Kidney (tissue), 14 donors: ENCODE results near the gene TBX22. TPM values are rescaled to one million over a fixed set of nuclear protein-coding genes. Genes with fewer than 3 reads are reported as not detected.

Experiments used
- DNase-seq, 5 donors: peaks; one replicate each; pipeline ENCODE4 v3.0.0-alpha.2; 2013 to 2020
- FAIRE-seq: peaks from 2 replicates; lab custom pipeline; 2012; peaks lifted over from hg19 to GRCh38; lab: Jason Lieb, UNC
- H3K27ac ChIP-seq, 2 donors: one replicate each; pipeline ENCODE4 v1.7.0; 2013; ENCODE audit warnings: low read depth in 2 of 2, low read length in 2 of 2, inconsistent platforms in 1 of 2
- H3K27me3 ChIP-seq: one replicate; pipeline ENCODE4 v1.7.1; 2013; ENCODE audit warnings: low read length, inconsistent platforms; ENCODE audit not compliant: control insufficient read depth, insufficient read depth
- H3K36me3 ChIP-seq, 3 donors: one replicate each; pipeline versions ENCODE4 v1.7.0 to v1.7.1; 2013; ENCODE audit warnings: low read length in 3 of 3, control low read depth in 1 of 3, inconsistent platforms in 1 of 3; ENCODE audit not compliant: insufficient read depth in 3 of 3, control insufficient read depth in 2 of 3
- H3K4me1 ChIP-seq, 3 donors: one replicate each; pipeline versions ENCODE4 v1.7.0 to v1.7.1; 2013; ENCODE audit warnings: low read length in 3 of 3, inconsistent platforms in 1 of 3, low read depth in 1 of 3; ENCODE audit not compliant: control insufficient read depth in 2 of 3, insufficient read depth in 2 of 3
- H3K4me3 ChIP-seq, 3 donors: one replicate each; pipeline versions ENCODE4 v1.7.0 to v1.8.1; 2013; ENCODE audit warnings: low read length in 3 of 3, control low read depth in 1 of 3, inconsistent platforms in 1 of 3
- H3K9ac ChIP-seq, 3 donors: one replicate each; pipeline versions ENCODE4 v1.7.0 to v1.7.1; 2013; ENCODE audit warnings: low read length in 3 of 3, control low read depth in 1 of 3, inconsistent platforms in 1 of 3
- H3K9me3 ChIP-seq, 3 donors: one replicate each; pipeline versions ENCODE4 v1.7.0 to v1.7.1; 2013; ENCODE audit warnings: low read length in 3 of 3, control low read depth in 1 of 3, inconsistent platforms in 1 of 3; ENCODE audit not compliant: control insufficient read depth in 2 of 3, insufficient read depth in 1 of 3
- intact Hi-C: fragments of 100-400 bp; cut with DNase I; formaldehyde crosslinking; loops from one replicate; pipeline ENCODE4 v1.11.1; 2022
- polyA plus RNA-seq: library from polyadenylated mRNA; stranded (reverse); fragments of 350-450 nt; fragmentation: Illumina TruSeq; extraction: RNeasy Lipid Tissue Mini Kit (QIAGEN cat#74804); gene quantifications from one replicate; pipeline ENCODE4 v1.2.3, GENCODE V29; 2014; ENCODE audit warnings: low read depth, low replicate concordance; ENCODE audit not compliant: insufficient read depth
- total RNA-seq: library from RNA; stranded (reverse); fragmentation: NEBNext Ultra II Directional; extraction: Animal tissue kit (Norgen Biotek cat#: 25700); gene quantifications from one replicate; pipeline ENCODE4 v1.2.1, GENCODE V29; 2021
- TF ChIP-seq, protein P1 (sequence below): IDR thresholded peaks from 3 replicates; pipeline ENCODE4 v1.5.1; 2012; ENCODE audit warnings: mild to moderate bottlenecking, moderate library complexity, borderline replicate concordance; ENCODE audit not compliant: insufficient read depth; ENCODE audit errors: extremely low read depth
- donor health status: control.
- donor health status: control.
- donor health status: control.
- donor health status: control.
- donor health status: control.
- donor health status: DM: yes; HTN: yes; CAD: no.
- donor health status: Normal renal cell carcinoma (clear cell type).

The TBX22 gene
- total and polyA plus RNA-seq, 2 donors from 2014 or later: not detected

DNA sequence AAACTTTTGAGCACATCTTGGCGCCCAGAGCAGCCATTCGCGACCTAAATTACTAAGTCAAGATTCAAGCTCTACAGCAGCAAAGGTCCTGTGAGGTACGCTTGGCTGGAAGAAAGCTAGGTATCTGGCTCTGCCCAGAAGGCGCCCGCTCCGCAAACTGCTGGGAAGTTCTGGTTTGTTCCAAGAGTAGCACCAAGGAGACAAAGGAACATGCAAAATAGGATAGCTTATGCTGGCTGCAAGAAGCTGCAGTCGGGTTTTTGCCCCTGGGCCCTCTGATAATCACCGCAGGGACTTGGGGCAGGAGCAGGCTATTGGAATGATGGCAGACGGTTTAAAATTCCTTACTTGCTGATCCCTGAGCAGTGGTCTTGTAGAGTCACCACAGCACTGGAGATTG, 3.0 kb upstream of the TBX22 start:
- DNase-seq: no peak
- no peaks in the 10 kb centered on the region for H3K27me3 ChIP-seq
- H3K4me1 ChIP-seq: no peaks in the 10 kb centered on the region
- no peaks in the 10 kb centered on the region for H3K9me3 ChIP-seq
- H3K36me3 ChIP-seq: no peaks in the 10 kb centered on the region
- FAIRE-seq: no peak
- TF ChIP-seq, protein P1, sequence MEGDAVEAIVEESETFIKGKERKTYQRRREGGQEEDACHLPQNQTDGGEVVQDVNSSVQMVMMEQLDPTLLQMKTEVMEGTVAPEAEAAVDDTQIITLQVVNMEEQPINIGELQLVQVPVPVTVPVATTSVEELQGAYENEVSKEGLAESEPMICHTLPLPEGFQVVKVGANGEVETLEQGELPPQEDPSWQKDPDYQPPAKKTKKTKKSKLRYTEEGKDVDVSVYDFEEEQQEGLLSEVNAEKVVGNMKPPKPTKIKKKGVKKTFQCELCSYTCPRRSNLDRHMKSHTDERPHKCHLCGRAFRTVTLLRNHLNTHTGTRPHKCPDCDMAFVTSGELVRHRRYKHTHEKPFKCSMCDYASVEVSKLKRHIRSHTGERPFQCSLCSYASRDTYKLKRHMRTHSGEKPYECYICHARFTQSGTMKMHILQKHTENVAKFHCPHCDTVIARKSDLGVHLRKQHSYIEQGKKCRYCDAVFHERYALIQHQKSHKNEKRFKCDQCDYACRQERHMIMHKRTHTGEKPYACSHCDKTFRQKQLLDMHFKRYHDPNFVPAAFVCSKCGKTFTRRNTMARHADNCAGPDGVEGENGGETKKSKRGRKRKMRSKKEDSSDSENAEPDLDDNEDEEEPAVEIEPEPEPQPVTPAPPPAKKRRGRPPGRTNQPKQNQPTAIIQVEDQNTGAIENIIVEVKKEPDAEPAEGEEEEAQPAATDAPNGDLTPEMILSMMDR: no peak
- H3K9ac ChIP-seq: no peak overlapping the region
- no peak overlapping the region for H3K27ac ChIP-seq
- intact Hi-C loops: no loop called here
- no peak overlapping the region for H3K4me3 ChIP-seq

DNA sequence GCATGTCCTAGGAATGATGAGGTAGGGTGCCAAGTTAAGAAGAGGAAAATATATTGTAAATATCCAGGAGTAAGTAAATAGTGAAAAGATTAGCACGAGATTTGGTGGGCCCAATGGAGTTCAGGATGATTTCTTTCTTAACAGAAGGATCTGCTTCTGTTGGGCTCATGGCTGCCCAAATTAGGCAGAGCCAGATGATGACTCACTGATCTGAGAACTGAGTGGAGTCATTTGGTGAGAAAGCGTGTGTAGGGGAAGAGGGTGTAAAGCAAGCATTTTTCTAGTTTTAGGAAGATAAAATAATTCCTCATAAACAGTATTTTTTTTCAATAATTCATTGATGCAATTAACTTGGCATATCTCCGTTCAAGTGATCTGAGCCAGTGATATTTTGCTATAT, 1.6 kb downstream of the TBX22 start:
- Histone ChIP-seq H3K9ac (no peak overlapping the region), H3K4me1 (no peaks in the 10 kb centered on the region), H3K9me3 (no peaks in the 10 kb centered on the region), H3K4me3 (no peak overlapping the region), H3K36me3 (no peaks in the 10 kb centered on the region), H3K27ac (no peak overlapping the region), H3K27me3 (no peaks in the 10 kb centered on the region)
- TF ChIP-seq, protein P1: no peak
- FAIRE-seq: no peak
- intact Hi-C loops: no loop called here
- DNase-seq: no peak

DNA sequence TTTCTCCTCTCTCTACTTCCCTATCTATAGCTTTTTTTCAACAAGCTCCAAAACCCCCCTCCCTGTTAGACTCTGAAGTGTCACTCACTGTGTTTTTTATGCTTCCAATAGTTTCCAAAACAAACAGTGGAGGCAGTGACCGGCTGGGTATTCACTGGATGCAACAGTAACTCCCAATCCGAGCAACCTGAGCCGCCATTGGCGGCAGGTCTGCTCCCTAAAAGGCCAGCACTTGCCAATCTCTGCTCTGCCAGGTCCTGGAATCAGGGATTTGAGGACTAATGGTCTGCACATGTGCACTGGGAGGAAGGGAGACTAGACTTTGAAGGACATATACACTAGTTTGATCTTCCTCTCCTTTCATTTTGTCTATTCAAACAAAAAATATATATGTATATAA, 7.1 kb downstream of the TBX22 start:
- no peak for FAIRE-seq
- H3K9me3 ChIP-seq: no peaks in the 10 kb centered on the region
- H3K27me3 ChIP-seq: no peaks in the 10 kb centered on the region
- TF ChIP-seq, protein P1: no peak
- DNase-seq: peak in 2 of 5 donors; percentile 29 to 45
- intact Hi-C loops: no loop called here
- no peak overlapping the region for H3K27ac ChIP-seq
- peak overlapping the region in 1 of 3 donors; percentile 11 for H3K4me3 ChIP-seq
- H3K9ac ChIP-seq: no peak overlapping the region
- no peaks in the 10 kb centered on the region for H3K4me1 ChIP-seq
- no peaks in the 10 kb centered on the region for H3K36me3 ChIP-seq

DNA sequence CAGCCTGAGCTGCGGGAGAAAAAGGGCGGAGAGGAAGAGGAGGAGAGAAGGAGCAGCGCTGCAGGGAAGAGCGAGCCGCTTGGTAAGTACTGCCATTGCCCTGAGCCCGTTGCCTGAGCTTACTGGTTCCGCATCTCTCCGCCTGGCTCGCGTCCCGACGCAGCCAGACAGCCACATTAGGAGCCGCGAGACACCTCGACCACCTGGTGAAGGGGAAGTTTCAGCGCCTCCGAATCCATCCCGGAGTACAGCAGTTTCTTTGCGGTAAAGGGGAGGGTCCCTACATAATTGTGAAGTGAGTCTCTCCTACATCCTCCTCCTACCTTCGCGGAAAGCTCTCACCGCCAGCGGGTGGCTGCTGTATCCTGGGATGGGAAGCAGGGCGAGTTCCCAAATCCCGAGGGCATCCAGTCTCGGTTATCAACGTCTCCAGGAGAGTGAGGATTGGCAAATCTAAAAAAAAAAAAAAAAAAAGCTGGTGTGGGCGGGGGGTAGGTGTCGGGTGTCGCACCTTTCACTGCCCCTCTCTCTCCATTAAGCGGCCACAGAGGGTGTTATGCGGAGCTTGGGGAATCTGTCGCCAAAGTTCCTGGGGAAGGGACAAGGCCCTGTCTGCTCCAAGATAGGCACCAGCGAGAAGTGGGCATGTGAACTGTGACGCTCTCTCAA, 7.9 kb downstream of the TBX22 start:
- H3K36me3 ChIP-seq: no peaks in the 10 kb centered on the region
- H3K27ac ChIP-seq: no peak overlapping the region
- no peaks in the 10 kb centered on the region for H3K4me1 ChIP-seq
- no peaks in the 10 kb centered on the region for H3K27me3 ChIP-seq
- intact Hi-C loops: no loop called here
- FAIRE-seq (no peak), DNase-seq (peak in 4 of 5 donors; percentile 31 to 37 (median 32))
- H3K4me3 ChIP-seq: peak overlapping the region in 2 of 3 donors; percentile 39 to 51
- peak overlapping the region in 1 of 3 donors; percentile 16 for H3K9ac ChIP-seq
- no peaks in the 10 kb centered on the region for H3K9me3 ChIP-seq
- TF ChIP-seq, protein P1: no peak
